ENCODE measurements around the gene PRDM16. TPM values are rescaled to one million over a fixed set of nuclear protein-coding genes. Genes with fewer than 3 reads are reported as not detected.

Gene PRDM16
- total RNA-seq, 1 donor from 2014 or later: not detected

DNA sequence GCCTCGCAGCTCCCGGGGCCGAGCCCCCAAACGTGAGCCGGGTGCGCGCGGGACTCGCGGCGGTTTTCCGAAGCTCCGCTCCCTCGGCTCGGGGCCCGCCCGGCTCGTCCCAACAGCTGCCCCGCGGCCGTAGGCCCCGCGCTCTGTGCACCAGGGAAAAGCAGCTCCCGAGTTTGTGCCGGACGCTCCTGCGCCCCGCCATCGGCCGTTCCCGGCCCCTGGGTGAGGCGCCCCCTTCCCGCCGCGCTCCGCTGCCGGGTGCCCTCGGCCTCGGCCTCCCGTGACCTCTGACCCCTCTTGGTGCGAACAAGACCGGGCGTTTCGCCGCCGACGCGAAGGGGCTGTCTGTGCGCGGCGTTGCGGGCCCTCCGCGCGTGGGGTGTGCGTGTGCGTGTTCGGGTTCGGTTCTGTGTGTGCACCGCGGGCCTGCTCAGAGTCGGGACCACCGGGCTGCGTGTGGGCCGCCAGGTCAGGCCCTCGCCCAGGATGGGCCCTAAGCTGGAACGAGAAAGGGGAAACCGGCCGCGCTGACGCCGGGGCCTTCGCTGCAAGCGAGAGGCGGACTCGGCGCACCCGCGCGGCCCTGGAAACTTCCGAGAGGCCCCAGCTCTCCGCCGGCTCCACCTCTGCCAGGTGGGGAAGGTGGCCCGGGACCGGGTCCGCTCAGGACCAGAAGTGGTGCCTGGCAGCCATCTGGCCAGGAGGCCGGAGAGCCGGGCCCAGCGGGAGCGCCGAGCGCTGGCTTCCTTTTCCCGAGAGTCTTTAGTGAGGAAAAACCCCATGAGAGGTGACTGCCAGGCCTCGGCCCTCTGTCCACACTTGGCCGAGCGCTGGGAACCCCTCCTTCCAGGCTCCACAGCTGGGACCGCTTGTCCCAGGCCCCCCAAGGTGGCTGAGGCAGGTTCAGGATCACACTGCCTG lies 1.9 kb downstream of the PRDM16 start:
- DNase-seq: peak; percentile 15

DNA sequence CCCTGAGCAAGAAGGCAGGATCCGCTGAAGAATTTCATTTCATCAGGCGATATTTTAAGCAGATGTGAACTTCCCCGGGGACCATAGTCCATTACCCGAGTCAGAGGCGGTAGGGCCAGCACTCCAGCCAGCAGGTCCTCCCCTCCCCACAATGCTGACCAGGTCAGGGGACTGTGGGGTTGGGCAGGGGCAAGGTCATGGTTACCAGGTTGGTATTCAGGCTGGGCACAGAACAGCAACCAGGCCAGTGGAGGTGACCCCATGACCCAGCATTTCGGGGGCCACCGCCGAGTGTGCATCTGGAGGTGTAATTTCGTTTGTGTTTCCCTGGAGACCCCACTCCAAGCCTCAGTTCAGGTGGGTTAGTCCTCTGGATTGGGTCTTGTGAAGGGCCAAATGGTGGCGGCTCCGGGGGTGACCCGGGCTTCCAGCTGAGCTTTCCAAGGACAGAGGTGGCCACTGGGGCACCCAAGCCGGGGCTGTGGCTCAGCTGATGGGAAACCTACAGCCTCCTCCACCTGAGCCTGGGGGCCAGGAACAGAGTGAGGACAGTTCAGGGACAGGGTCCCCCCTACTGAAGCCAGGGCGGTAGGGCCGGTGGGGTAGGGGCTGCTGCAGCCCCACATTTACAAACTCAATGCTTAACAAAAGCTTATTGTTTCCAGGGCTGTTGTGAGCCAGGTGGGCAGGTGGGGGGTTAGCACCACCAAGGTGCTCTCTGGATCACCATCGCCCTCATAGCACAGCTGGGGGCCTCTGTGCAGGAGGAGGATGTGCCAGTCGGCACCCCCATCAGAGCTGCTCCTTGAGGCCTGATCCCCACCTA lies 2.8 kb downstream of the PRDM16 start:
- no peak for DNase-seq

DNA sequence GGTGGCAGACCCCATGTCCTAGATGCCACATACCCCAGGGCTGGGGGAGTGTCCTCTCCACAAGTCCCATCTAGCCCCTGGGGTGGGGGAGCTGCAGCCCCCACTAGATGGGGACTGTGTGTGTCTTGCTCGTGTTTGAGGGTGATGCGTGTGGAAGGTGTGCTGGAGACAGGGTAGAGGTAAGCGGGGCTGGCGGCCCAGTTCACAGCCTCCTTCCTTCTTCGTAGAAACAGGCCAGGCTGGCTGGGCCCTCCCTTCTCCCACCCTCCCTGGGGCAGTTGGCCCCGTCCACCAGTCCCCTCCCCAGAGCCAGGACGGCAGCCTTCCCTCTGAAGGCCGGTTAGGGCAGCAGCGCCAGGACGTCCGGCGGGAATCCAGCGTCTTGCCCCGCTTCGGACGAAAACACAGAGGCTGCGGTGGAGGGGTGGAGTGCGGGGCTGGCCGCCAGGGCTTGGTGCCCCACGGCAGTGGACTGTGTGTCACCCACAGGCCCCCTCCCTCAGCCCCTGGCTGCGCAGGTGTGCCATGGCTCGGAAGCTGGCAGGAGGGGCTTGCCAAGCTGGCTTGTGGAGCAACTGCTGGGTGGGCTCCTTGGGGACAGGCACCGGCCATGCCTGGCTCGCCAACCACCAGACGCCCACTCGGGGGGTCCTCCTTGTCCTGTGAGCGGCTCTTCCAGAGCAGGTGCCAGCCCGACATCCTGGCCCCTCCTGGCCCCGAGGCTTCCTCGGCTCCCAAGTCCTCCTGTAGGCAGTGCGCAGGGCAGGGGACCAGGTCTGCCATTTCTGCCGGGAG lies 3.6 kb downstream of the PRDM16 start:
- DNase-seq: no peak

DNA sequence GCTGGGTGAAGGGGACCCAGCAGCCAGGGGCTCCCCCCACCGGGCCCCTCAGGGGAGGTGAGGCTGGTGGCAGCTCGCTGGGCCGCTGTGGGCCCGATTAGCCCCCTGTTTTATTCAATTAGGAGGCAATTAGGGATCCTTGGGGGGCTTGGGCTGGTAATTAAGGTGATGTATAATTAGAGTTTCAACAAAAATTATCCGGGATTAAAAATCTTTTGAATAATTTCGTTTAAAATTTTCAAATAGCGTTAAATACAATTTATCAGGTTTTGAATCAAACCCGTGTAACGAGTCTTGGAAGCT lies 4.1 kb downstream of the PRDM16 start:
- no peak for DNase-seq

DNA sequence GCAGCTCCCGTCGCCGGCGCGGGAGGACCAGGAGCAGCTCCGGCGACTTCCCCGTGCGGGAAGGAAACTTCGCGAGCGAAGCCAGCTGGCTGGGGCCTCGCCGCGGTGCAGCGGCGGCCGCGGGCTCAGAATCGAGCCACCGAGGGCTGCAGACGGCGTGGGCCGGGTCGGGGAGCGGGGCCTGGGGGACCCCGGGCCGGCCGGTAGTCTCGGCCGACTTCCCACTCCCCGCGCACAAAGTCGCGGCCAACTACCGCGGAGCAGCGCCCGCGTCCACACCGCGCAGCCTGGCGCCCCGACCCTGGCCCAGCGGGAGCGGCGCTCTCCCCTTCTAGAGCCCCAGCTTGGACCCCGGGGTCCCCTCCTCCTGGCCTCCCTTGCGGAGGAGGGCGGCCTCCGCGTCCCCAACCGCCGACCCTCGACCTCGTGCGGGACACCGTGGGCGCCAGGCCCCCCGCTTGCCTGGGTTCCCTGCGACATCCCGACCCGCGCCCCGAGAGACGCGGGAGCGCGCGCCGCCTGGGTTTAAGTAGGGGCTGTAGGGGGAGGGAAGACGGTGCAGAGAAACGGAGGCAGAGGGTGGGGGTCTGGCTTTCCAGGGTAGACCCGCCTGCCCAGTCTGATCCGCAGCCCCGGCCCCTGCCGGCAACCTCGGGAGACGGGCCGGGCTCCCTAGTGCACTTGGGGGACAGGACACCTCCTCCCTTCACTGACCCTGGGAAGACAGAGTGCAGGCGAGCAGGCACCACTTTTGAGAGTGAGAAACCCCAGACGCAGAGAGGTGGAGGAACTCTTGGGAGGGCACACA lies 4.7 kb downstream of the PRDM16 start:
- no peak for DNase-seq

DNA sequence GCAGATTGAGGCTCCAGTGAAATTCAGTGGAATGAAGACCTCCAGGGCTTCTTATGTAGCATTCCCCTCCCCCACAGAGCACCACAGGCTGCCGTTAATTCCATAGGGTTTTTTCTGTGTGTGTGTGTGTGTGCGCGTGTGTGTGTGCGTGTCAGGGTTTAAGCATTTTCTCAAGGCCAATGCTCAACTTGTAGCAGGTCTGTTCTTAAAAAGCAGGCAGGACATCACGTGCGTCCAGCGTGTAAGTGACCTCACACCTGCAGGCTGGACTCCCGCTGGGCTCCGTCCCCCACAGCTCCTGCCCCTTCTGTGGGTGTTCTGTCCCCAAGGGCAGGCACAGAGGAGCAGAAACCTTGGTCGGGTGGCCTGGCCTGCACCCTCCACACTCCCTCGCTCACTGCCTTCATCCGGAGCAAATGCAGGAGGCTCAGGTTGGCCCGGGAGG lies 5.3 kb downstream of the PRDM16 start:
- DNase-seq: no peak

DNA sequence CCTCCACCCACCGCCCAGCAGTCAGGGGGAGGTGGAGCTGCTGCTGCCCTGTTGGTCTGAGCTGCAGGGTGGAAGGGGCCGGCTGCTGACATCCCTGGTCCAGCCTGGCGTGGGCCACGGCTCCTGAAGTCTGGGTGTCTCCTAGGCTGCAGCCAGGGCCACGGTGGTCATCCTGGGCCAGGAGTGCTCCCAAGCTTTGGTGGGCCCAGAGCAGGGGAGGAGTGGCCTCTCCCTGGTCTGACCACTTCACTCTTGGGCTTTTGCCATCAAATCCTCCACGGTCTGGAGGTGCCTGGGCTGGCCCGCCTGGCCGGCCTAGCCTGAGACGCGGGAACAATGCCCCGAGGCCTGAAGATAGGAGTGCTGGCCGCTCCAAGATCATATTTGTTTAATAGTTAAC lies 5.8 kb downstream of the PRDM16 start:
- DNase-seq: no peak

DNA sequence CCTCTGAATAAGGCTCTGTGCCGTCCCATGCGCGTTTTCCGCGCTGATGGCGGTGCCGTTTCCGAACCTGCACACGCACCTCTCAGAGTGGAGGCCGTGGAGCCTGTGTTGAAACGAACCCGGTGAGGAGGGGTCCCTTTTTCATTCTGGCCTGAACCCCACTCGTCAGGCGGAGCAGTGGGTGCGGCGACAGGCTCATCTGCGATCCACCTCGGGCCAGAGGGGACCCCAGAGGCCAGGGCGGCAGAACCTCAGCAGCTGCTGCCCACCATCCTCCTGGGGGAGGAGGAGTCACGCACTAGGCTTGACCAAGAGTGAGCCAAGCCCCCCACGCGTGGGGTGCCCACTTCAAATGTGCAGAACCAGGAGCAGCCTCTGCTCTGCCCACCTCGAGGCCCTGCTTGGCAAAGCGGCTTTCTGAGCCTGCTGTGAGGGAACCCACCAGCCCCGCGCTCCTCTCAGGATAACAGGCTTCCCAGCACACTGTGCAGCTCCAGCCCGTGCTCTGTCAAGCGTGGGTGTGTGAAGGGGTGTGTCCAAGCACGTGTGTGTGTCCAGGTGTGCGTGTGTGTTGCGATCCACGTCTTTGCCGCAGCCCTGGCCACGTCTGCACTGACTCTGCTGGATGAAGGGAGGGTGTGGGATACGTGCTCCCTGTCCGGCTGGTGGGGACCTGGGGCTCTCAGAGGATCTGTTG lies 6.8 kb downstream of the PRDM16 start:
- no peak for DNase-seq

DNA sequence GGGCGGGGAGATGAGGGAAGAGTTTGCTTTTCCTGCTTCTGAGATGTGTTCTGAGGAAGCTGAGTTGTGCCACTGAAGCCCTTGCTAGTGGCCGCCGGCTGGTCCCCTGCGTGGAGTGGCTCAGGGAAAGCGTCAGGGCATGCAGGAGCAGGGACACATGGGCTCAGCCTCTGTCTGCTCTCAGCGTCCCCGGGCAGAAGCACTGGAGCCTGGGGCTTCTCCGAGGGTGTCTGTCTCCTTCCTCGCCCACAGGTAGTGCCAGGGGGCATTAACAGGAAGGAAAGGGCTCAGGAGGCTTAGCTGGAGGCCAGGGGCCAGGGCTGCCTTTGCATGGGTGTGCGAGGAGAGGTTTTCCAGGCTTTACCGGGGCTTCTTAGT lies 7.3 kb downstream of the PRDM16 start:
- no peak for DNase-seq

DNA sequence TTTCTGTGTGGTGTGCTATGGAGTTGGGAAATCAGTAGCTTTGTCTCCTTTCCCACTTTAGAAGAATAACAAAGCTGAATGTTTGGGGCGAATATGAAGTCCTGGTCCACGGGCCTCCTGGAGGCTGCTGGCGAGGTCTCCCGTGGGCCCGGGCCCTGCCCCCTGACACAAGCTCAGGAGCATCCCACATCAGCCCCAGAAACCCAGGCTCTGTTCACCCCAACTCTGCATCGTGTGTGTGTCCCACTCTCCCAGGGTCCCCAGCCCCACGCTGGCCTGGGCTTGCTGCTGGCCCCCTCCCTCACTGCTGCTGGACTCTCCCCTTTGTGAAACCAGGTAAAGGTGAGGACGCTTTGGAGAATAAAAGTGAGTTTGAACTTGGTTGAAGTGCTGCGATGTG lies 8.1 kb downstream of the PRDM16 start:
- DNase-seq: no peak

DNA sequence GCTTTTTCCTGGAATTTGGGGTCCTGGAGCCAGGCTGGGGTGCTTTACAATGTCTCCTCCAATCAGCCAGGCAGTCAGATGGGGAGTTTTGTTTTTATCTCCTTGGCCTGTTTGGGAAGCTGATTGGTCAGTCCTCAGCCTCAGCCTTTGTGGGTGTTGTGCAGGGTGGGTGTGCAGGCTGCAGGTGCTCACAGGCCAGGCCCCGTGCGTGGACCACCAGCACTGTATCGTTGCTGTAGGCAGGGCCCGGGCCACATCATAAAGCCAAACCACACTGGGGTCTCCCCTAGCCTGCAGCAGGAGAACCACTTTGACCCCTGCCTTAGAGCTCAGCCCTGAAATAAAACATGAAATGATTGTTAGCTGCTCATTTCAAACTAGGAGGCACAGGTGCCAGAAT lies 8.6 kb downstream of the PRDM16 start:
- DNase-seq: no peak

DNA sequence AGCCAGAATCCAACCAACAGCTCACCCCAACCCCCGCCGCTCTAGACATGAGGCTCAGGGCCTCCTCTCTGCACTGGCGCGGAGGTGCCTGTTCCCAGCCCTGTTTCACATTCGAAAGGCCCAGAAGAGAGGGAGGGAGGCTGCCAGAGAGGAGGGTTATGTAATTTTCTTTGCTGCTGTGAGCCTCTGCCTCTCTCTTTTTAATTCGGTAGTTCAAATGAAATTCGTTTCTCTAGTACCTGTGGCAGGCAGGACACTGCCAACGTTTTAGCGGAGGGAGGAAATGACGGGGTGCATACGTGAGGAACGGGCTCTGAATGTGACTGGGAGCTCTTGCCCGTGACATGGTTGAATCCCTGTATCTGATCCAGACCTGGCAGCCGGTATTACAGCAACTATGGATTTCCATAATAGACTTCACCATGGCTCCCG lies 9.4 kb downstream of the PRDM16 start:
- no peak for DNase-seq

DNA sequence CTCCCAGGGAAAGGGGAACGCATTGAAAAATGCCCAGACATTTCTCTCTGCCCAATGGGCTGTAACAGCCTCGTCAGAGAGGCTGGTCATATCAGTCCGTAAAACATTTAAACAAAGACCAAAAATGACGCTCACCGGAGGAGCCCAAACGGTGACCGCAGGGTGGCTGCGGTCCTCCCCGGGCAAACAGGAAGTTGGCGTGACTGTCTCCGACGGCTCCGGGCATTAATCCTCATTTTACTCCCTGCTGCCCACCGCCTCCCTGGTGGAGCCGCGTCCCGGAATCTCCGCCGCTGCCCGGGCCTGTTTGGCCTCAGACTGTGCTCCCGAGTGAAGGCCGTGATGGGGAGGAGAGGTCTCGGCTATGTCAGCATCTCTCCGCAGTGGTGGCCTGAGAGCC lies 9.9 kb downstream of the PRDM16 start:
- no peak for DNase-seq

DNA sequence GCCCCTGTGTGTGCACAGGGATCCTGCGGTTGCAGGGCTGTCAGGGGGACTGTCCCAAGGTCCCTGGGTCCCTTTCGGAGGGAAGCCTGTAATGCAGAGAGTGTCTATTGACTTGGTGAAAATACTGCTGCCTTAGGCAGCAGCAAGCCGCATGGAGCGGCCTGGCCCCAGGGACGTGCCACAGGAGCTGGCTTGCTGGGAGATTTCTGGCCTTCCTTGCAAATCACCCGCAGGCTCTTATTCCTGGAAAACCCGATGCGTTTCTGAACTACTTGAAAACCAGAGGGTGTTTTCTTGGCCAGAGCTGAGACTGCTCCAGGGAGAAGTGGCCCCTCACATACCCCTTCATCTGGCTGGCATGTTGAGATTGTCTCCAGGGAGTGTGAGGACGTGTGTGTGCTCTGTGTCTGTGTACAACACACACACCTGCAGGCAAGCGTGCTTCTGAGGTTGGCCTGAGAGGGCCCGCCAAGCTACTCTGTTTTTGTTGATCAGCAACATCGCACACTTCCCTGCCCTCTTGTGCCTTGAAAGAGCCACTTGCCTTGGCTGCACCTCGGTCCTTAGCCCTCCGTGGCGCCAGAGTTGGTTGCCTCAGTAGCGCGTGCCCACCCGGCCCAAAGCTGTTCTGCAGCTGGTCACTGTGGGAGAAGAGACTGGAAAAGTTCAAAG lies 10.5 kb downstream of the PRDM16 start:
- DNase-seq: no peak

DNA sequence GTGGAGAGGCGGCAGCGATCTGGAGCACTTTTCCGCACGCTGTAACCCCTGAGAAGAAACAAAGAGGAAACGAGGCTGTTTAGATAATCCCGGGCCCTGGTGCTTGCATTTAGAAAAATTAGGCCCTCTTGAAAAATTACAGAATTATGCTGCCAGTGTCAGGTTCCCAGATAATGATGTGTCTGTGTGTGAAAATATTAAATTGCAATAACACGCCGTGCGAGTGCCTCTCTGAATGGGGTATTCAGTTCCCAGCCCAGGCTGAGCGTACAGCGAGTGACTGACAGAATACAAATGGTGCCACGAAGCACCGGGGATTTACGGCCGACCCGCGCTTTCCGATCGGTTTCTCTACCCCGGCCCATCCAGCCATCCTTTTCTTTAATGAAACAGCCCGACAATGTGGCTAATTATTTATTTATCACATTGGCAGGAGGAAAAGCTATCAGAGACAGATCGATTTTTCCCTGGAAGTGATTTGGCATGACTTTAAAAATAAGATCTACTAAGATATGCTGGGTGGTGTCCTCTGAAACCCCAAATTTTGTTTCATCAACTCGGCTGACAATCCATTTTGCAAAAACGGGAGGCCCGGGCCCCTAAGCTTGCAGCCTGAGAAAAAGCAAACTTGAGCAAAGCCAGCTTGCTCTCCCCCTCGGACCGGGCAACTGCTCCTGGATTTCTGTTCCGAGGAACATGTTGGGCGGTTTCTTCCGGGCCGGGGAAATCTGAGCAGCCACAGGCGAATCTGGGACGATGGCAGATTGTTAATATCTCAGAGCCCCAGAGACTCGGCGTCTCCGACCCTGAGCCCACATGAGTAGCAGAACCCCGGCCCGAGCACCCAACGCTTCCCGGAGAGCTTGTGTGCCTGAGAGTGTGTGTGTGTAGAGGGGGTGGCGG lies 11.3 kb downstream of the PRDM16 start:
- DNase-seq: no peak

DNA sequence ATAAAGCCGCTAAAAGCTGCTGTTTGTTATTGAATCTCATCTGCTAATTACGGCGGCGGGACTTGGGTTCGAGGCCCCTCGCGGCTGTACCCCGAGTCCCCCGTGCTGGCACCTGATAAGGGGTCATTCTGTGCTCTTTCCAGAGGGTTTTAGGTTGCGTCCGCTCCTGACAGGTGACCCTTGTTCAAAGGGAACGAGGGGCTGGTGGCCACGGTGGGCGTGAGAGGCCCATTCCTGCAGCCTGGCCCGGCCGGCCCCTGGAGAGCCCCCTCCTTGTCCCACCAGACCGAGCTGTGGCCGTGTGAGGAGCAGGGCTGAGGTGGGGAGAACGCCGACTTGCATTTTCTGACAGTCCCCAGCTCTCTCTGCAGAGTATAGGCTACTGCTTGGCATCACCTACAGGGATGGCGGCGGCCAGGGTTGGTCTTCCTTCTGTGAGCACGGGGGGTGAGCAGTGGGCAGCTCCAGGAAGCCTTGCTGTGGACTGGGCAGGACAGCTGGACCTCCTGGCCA lies 12.2 kb downstream of the PRDM16 start:
- DNase-seq: no peak

DNA sequence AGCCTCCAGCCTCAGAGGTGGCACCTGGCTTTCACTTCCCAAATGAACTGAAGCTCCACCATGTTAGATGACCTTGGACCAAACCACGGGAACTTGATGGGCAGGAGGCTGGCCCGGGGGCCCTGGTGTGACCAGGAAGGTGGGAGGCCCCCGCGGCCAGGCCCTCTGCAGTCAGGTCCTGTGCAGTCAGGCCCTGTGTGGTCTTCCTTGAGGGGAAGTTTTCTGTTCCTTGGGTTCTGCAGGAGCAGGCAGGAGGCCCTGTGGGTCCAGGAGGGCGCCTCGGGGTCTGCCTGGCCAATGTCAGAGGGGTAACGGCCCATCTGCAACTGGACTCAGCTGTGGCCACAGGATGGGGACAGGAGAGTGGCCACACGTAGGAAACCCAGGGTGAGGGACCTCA lies 13.0 kb downstream of the PRDM16 start:
- DNase-seq: no peak

DNA sequence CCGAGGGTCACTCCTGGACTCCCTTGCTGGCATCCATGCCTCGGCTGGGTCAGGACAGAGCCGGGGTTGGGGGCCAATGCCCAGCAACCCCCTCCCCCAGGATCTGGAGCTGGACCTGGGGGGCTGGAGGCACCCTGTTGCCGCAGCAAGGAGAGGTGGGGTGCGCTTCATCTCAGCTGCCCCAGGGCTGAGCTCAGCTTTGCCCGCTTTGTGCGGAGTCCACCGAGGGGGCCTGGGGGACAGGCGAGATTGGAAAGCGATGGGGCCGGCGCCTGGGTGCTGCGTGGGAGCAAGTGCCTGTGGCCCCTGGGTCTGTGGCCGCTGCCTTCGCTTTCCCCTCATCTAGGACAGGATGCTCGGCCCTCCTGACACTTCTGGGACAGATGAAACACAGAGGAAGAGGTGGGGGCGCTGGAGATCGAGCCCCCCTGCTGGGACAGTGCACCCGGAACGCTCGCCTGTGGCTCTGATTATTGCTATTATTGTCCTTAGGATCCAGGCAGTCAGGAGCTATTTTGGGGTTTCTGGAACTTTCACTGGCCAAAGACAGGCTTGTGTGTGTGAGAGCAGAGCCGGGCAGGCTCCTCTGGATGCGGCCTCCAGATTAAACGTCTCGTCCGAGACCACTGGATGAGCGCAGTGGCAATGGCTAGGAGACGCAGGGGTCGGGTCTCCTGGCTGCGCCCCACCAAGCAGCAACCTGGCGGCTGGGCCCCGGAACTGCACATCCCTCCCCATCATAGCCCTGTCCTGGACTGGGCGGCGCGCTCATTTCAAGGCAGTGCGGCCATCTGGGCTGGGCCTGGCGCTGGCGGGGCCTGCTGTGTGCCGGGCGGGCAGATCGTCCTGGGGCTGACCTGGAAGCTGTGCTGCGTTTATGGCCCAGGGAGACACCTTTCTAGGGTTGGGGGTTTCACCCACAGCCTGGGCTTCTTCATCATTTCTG lies 13.8 kb downstream of the PRDM16 start:
- no peak for DNase-seq

DNA sequence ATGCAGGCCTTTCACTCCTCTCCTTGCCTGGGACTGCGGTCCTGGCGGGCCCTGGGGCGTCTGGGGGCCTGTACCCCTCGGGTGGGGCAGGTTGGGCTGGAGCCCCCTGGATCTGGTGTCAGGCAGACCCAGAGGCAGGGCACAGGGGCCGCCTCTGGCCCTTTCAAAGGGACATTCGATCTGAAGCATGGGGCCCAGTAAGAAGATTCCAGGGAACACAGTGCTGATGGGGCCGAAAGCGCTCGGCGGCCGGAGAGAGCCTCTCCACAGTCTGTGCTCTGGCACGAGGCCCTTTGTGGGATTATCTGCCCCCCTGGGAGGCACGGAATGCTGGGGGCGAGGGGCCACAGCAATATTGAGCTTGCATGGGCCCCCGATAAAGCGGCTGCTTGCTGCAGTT lies 15.2 kb downstream of the PRDM16 start:
- DNase-seq: no peak
